Stimulated activated CD4-positive, alpha-beta T cell treated with anti-CD3 and anti-CD28 coated beads, Interleukin-12 subunit alpha, Interleukin-12 subunit beta, amount 100 ng/mL, for 24 hours (primary cell): ENCODE results near the gene DNAH3.
"Not testable (repeated sequence)": the region's sequence is repeated elsewhere in the genome, so short reads cannot be mapped to it uniquely, and the experiment has no call there.

Experiments
- DNase-seq, 2 experiments: peaks; one replicate each; pipeline ENCODE4 v3.0.0-alpha.2; 2020; ENCODE audit warnings: low read depth in 2 of 2

The DNAH3 gene

DNA sequence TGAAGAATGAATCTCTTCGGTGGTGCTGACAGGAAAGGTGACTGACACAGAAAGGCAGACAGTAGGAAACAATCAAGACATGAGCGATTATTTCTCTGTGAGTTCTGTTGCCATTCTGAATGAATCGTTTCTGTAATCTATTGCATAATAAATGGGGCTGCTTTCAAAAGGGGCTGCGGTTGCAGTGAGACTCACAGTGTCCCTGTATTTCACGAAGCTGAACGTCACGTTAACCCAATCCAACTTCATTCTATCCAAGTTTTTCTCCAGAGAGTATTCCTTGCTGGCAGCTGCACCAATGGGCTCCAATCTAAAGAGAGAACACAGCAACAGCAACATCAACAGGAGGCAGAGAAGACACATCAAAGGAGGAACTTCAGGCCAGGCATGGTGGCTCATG, 75.4 kb downstream of the DNAH3 start:
- no peak for DNase-seq

- no peak for DNase-seq
Measured at GRCh38 chr16:21072976-21073375, 77.7 kb downstream of the DNAH3 start.

- no peak for DNase-seq
Measured at GRCh38 chr16:21071741-21072140, 78.9 kb downstream of the DNAH3 start.

DNA sequence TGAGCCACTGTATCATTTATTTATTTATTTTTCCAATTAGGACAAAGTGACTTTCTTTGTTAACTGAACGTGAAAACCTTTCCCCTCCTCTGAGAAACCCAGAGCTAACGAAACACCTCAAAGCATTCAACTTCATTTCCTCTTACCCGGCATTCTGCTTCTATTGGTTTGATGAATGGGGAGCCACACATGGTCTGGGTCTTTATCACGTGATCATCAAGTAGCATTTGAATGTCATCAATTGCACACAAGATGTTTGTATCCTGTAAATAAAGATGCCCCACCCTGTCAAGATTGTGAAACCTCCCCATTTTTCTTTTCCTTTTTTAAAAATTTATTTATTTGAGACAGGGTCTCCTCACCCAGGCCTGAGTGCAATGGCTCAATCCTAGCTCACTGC, 80.1 kb downstream of the DNAH3 start:
- DNase-seq: no peak

DNA sequence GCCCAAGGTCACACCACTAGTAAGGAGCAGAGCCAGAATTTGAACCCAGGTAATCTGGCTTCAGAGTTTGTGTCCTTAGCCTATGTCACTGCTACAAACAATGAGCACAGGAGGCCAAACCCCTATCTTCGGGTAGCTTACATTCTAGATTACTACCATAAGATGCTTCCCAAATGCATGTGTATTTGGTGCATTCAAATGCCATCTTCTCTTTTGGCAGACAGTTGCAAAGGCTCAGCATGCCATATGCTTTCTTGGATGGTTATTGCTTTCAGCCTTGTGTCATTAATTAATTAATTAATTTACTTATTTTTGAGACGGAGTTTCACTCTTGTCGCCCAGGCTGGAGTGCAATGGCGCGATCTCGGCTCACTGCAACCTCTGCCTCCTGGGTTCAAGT, 80.7 kb downstream of the DNAH3 start:
- no peak for DNase-seq

DNA sequence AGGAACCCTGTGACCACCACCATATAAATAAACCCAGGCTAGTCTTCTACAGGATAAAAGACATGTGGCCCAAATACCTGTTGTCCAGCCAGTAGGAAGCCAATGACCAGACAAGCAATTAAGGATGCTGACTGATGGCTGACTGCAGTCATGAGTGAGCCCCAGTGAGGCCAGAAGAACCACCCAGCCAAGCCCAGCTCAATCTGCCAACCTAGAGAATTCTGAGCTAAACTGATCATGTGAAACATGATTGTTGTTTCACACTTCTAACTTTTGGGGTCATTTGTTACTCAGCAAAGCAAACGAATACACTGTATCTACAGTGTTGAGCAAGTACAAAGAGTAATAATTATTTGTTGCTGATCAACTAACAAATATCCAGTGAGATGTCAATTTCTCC, 86.4 kb downstream of the DNAH3 start:
- no peak for DNase-seq

GRCh38 chr16:21063314-21063713, 87.3 kb downstream of the DNAH3 start:
- DNase-seq: not testable (repeated sequence)

DNA sequence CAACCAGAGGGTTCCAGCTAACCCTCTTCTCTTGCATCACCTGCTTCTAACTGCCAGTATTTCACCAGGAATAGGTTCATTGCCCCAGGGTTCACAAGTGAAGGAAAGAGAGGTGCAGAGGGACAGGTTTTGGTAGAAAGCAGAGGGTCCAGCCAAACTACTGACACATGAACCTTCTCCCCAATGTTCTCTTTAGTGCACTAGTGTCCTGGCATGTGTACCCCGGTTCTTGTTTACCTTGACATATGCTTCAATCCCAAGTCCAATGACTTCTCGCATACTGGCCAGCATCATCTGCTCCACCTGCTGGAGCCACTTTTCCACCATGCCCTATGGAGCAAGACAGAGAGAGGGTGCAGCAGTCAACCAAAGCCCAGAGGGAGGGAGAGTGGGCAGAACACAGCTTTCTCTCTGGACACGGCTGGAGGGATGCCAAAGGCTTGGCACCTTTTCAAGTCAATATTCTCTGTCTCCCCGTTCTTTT, 90.6 kb downstream of the DNAH3 start:
- no peak for DNase-seq

DNA sequence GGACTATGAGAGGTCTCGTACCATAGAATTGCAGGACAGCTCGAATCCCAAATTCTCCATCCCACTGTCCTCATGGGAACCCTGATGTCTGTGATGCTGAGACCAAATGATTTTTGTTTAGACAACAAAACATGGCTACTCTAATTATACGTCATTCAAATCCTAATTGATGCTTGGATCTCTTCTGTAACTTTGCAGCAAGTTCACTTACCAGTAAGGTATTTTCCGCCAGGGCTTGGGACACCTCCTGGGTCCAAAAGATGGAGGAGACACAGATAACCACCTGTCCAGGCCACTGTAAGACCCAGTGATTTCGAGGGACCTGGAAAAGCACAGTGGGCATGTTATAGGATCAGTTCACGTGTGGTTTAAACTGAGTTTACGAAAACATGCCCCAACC, 92.8 kb downstream of the DNAH3 start:
- DNase-seq: no peak

GRCh38 chr16:21056396-21056795, 94.2 kb downstream of the DNAH3 start:
- no peak for DNase-seq

- not testable (repeated sequence) for DNase-seq
Measured at GRCh38 chr16:21055738-21056137, 94.9 kb downstream of the DNAH3 start.

GRCh38 chr16:21053590-21053989, 97.1 kb downstream of the DNAH3 start:
- no peak for DNase-seq

- DNase-seq: not testable (repeated sequence)
Measured at GRCh38 chr16:21048091-21048912, 102.3 kb downstream of the DNAH3 start.

- no peak for DNase-seq
Measured at GRCh38 chr16:21038197-21038596, 112.4 kb downstream of the DNAH3 start.

DNA sequence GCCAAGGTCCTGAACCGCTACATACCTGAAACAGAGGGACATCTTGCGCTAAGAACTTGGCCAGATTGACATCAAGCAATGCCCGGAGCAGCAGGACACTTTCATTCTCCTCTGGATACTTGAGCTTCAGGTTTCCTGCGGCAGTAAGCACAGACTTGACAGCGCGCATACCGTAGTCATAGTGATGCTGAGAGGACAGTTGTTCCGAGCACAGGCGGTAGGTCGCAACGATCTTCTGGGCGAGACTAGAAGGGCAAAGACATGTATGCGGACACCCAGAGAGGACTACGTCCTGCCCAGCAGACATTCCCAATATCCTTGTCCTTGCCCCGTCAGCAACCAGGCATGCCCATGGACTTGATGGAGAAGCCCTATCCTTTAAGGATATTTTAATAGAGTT, 112.9 kb downstream of the DNAH3 start:
- no peak for DNase-seq

GRCh38 chr16:21037168-21037567, 113.5 kb downstream of the DNAH3 start:
- no peak for DNase-seq

- DNase-seq: no peak
Measured at GRCh38 chr16:21036471-21036870, 114.2 kb downstream of the DNAH3 start.

- DNase-seq: no peak
Measured at GRCh38 chr16:21033704-21034103, 116.9 kb downstream of the DNAH3 start.

- no peak for DNase-seq
Measured at GRCh38 chr16:21033264-21033663, 117.4 kb downstream of the DNAH3 start.

- no peak for DNase-seq
Measured at GRCh38 chr16:21028728-21029127, 121.9 kb downstream of the DNAH3 start.

DNA sequence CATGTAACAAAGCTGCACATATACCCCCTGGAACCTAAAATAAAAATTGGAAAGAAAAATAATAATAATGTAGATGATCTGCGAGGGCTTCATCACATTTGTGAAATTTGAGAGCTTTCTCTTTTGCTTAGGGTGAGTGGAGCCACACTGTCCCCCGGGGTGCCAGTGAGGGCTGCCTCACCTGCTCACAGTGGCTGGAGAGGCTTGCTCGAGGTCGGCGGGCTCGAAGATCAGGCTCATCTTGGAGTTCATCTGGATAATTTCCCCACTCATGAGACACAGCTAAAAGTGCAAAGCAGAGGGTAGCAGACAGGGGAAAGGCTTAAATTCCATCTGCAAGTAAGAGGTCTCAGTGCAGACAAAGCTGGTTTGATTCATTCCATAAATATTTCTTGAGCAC, 123.8 kb downstream of the DNAH3 start:
- no peak for DNase-seq

GRCh38 chr16:21023509-21024202, 127.0 kb downstream of the DNAH3 start:
- no peak for DNase-seq

GRCh38 chr16:21021316-21021715, 129.3 kb downstream of the DNAH3 start:
- DNase-seq: no peak
